Activated gamma-delta T cell treated with anti-CD3 and anti-CD28 coated beads, Interleukin-2, amount 50 U/mL, for 16 hours (primary cell): ENCODE measurements around the gene EXOC3.
"Not testable (repeated sequence)": the region's sequence is repeated elsewhere in the genome, so short reads cannot be mapped to it uniquely, and the experiment has no call there.

ENCODE experiments used
- DNase-seq: peaks from one replicate; pipeline ENCODE4 v3.0.0-alpha.2; 2020; ENCODE audit warnings: low read depth

The EXOC3 gene

DNA sequence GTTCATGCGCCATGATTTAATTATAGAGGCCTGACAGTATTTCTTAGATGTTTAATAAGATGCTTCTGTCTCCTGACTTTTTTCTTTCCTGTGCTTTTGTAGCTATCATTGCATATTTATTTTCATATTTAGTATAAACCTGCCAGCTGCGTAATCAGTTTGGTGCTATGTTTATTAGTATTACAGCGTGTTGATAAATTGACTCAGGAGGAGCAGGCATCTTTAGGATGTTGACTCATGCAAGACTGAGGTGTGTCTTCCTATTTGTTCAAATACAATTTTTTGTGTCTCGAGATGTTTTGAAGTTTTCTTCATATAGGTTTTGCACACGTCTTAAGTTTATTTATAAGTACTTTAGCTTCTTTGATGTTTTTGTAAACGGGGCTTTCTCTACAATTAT, 35.9 kb upstream of the EXOC3 start:
- DNase-seq: no peak

DNA sequence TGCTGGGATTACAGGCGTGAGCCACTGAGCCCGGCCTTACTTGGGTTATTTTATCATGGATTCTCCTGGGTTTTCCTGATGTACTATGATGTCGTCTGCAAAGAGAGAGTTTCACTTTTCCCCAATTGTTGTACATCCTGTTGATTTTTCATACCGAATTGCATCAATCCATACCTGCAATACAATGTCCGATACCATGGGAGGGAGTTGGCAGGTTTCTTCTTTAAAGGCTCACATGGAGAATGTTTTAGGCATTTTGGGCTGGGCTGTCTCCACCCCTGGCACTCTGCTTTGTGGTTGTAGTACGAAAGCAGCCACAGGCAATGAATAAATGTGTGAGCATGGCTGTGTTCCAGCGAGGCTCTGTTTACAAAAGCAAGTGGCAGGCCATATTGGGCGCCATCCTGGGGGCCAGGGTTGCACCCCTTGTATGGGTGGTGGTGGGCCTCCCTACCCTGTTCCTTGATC, 35.1 kb upstream of the EXOC3 start:
- DNase-seq: no peak

DNA sequence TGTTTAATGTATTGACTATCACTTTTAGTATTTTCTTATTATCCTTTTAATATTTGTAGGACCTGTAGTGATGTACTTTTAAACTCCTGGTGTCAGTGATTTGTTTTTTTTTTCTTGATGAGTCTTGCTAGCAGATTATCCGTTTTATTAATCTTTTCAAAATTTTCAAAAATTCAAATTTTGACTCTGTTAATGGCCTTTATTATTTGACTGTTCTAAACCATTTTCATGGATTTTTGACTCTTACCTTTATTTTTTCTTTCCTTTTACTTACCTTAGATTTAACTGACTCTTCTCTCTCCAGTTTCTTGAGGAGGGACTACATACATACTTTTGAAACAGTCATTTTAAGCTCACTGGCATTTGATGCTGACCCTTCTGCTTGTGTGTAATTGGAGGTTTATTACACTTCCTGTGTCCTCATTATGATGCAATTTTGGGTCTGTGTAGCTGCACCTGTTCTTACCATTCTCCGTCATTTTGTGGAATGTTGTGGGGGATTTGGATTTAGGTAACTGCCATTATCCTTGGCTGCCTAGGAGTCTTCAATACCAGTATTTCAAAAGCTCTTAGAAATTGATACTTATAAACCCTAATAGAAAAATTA, 32.0 kb upstream of the EXOC3 start:
- DNase-seq: no peak

DNA sequence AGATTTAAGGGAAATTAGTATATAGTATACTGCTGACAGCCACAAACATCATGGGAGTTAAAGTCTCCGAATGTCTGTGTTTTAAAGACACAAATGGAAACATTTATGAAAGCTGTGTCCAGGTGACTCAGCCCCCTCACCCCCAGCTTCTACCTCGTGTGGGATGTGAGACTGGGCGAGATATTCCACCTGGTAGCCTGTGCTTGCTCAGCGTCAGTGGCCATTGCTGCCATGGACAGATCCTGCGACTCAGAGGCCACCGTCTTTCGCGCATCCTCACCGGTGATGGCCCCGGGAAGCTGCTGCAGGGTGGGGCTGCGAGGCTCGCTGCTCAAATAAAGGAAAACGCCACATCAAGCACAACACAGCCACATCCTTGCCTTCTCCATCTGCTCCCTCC, 31.2 kb upstream of the EXOC3 start:
- DNase-seq: no peak

DNA sequence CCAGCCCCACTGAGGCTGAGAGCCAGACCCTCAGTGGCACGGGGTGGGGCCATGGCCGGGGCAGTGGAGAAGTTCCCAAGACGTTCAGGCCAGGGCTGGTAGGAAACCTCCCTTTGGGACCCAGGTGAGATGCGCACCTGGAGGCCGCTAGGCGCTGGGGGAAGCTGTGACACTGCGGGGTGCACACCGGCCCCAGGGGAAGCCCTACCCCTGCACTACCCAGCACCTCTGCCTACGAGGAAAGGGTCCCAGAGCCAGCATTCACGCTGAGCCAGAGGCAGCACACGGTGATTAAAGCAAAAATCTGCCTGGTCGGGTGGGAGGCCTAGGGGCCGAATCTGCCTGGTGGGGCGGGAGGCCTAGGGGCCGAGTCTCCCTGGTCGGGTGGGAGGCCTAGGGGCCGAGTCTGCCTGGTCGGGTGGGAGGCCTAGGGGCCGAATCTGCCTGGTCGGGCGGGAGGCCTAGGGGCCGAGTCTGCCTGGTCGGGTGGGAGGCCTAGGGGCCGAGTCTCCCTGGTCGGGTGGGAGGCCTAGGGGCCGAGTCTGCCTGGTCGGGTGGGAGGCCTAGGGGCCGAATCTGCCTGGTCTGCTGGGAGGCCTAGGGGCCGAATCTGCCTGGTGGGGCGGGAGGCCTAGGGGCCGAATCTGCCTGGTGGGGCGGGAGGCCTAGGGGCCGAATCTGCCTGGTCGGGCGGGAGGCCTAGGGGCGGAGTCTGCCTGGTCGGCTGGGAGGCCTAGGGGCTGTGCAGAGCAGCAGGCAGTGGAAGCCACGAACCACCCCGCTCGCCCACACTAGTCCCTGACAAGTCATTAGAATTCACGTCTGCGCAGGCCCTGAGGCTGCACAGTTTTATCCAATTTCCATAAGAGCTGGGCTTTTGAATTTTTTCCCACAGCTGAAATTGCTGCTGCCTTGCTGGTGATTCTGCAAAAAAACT, 27.7 kb upstream of the EXOC3 start:
- DNase-seq: not testable (repeated sequence)

DNA sequence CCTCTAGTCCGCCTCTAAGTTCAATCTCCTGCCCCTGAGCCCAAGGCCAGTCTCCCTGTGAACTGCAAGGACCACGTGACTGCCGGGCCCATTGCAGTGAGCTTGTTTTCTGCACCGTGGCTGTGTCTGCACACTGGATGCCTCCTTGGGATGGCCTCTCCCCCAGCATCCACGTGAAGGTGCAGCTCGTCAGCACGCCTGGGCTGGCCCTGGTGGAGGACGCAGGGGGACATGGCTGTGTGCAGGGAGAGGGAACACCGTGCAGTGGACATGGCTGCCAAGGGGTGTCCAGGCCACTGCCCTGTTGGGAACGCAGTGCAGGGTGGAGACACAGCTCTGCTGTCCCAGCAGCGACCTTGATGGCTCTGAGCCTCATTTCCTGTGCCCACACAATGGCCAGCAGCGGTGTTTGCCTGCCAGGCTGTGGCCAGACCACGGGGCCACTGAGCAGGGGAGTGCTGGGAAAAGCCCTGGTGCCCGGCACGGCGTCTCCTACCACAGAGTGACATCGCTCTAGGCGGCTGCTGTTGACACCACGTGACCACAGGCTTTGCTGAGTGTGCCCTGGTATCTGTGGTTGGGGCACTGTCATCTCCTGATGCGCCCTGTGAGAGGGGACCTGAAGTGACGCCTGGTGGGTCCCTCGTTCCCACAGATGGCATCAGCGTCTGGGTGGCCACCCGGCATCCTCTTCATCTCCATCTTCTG, 26.9 kb upstream of the EXOC3 start:
- DNase-seq: no peak

DNA sequence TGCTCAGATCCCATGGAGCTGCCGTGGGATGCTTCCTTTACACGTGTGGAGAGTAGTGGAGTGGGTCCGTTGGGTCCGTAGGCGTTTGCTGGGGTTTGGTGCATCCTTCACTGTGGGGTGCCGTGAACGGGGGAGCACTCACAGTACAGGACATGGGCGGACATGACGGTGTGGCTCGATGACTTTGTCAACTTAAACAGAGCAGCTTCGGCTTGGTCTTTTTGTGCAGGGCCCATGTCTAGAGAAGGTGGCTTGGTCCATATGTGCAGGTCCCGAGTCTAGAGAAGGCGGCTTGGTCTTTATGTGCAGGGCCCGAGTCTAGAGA, 26.4 kb upstream of the EXOC3 start:
- no peak for DNase-seq

DNA sequence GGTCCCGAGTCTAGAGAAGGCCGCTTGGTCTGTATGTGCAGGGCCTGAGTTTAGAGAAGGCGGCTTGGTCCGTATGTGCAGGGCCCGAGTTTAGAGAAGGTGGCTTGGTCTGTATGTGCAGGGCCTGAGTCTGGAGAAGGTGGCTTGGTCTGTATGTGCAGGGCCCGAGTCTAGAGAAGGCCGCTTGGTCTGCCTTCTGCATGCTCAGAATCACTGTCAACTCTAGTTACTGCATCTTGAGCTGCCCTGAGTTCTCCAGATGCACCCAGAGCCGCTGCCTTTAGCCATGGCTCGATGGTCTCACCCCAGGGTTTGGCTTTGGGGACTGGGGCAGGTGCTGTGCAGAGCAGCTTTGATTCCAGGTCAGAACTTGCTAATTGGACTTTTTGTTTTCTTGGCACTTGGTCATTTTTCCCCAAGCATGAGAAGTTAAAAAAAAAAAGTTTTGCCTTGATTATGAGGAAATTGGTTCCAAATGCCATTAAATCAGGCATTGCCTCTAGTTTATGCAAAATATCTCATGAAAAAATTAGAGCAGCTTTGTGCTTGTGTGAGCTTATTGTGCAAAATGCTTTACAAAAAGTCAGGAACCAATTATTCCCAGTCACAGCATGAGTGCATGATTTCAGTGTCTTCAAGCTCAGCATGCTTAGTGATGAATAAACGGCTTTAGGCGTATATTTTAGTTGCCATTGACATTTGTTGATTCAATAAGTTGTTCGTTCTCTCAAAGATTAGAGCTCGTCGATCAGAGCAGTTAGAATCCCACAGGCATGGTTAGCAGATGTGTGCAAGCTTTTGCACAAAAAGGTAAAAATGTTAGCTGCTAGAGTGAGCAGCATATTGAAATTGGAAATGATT, 25.4 kb upstream of the EXOC3 start:
- no peak for DNase-seq

DNA sequence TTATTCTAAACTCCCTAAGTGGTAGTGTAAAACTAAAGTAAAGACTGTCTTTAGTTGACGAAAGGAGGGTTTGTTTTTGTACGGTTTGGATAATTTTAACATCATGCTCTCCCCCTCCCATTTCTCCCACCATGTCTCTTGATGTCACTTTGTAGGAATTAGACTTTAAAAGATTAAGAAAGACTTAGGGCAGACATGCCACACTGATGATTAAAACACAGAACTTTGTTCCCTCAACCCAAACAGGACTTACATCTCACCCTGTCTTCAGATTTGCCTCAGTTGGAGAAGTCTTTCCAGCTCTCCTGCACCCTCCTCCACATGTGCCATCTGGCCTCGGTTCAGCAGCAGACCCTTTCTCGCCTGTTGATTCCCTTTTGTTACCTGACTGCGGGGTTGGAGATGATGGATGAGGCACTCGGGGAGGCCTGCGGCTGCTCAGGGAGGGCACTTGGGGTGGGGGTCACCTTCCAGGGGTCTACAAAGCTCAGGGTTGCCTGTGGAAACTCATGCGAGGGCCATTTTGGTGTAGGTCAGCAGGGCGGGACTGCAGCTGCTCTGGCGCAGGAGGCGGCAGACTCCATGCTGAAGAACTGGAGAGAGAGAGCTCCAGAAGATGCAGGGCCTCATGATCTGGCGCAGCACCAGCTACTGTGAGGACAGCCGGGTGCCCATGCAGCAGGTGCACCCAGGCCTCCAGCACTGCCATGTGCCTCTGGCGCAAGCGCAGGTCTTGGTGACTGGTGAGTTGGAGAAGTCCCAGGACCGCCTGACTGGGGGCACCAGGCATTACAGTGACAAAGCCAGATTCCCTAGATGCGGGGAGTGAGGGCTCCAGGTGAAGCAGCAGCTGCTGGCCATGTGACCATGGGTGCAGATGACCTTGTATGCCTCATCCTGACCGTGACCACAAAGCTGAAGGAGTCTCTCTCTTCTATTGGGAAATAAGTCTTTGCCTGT, 24.5 kb upstream of the EXOC3 start:
- no peak for DNase-seq

DNA sequence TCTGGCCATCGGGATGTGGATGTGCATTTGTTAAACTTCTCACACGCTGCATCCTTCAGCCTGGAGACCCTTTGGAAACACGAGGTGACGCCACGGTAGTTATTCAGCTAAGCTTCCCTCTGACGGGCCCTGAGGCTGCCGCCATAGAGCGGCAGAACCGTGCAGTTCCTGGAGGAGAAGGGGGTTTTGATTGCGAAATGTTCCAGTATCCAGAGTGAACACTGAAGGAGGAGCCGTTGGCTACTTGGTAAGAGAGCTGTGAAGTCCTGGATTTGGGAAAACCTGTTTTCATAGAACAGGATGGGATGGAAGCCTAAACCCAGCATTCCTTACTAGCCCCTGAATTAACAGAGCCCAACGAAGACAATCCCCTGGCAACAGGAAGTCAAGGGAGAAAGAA, 23.0 kb upstream of the EXOC3 start:
- DNase-seq: no peak

DNA sequence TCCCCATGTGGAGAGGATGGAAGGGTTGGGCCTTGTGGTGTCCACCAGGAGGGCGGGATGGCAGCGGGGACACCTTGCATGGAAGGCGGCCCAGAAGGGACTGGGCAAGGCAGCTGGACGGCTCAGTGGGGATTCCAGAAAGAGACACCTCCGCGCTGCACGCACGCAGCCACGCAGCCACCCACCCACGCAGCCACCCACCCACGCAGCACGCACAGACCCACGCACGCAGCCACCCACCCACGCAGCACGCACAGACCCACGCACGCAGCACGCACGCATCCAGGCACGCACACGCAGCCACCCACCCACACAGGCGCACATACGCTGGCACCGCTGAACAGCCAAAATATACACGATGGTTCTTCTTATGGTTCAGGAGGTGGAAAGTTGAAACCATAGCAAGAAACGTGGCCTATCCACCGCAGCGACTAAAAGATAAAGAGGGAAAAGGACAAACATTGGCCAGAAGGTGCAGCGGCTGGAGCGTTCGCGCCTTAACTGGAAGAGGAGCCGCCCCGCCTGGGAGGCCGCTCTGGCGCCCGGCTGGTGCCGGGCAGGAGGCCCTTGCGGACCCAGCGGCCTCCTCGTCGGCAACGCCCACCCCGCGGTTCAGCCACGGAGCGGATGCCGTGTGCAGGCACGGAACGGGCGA, 22.2 kb upstream of the EXOC3 start:
- no peak for DNase-seq

DNA sequence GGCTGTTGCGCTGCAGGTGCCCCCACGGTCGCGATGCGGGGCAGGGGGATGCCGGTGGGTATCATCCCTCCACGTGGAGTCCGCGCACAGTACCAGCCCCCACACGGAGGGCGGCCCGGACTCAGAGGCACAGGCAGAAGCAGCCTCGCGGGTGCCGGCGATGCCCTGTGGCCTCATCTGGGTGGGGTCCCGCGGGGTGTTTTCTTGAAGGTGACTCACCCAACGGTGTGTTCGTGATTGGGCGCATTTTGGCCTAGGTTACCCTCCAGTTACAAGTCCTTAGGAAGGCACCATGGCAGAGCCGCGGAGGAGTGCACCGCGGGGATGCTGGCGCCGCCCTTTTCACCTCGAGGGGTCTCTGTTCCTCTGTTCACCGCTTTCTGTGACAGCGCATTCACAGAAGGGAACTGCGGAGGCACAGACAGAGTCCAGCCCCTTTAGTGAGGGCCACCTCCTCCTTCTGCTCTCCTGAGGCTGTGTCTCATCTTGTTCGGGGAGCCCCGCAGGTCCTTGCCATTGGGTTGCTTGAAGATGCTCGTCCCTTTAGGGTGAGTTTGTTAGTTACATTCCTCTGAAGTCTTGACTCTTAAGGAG, 21.6 kb upstream of the EXOC3 start:
- DNase-seq: no peak

DNA sequence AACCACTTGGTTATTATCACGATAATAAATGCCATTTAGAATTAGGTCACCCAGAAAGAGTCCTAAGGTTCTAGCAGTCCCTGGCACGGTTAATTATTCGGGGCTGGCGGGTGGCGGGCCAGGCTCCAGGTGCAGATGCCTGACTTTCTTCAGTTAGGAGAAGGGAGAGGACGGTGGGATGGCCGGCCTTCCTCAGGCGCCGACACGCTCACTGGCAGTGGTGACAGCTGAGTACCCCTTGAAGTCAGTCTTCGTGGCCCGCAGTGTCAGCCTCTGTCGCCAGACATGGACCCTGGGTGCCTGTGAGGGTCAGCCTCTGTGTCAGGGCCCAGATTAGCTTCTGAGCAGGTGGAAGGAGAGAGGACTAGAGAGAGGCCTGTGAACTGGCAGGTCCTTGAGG, 21.1 kb upstream of the EXOC3 start:
- no peak for DNase-seq

DNA sequence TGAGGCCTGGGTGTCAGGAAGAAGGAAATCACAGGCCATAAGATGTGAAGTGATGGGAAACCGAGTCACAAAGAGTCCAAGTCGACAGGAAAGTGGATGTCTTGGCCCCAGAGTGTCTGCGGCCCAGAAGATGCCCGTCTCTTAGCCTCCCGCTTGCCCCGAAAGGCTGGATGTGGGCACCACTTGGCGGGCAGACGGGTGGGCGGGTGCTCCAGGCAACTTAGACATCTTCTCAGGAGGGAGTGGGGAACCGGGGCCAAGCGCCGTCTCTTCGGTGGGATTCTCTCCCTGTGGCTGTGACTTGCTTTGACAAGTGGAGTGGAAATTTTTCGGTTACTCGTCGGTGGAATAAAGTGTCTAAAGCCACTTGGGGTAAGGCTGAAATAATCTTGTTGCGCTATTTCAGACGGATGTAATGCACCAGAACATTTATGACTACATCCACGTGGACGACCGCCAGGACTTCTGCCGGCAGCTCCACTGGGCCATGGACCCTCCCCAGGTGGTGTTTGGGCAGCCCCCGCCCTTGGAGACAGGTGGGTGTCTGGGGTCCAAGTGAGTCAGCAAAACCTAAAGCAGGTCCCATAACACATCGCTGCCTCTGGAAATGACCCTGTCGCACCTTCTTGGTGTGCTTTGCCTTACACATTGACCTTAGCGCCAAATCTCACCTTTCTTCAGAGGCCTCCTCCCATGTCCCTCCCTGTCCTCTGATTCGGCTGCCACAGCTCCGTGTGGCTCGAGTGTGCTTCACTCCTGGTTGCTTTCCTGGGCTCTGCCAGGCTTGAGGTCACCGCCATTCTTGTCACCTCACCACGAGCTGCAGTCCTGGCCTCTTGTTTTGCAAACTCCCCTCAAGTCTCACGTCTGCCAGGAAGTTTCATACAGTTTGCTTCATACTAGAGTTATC, 20.4 kb upstream of the EXOC3 start:
- no peak for DNase-seq

DNA sequence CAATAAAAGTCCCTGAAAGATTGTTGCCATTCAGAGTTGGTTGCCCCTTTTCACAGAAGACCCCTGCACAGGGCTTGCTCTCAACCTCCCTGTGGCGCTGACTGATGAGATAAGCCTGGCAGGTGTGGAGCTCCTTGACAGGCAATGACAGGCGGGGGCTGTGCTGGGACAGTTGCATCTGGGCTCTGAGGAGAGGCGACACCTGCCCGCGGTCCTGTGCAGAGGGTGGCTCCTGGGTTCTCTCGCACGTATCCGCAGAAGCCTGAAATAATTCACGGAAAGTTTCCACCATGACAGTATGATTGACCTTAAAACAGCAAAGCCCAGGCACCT, 19.8 kb upstream of the EXOC3 start:
- DNase-seq: no peak

DNA sequence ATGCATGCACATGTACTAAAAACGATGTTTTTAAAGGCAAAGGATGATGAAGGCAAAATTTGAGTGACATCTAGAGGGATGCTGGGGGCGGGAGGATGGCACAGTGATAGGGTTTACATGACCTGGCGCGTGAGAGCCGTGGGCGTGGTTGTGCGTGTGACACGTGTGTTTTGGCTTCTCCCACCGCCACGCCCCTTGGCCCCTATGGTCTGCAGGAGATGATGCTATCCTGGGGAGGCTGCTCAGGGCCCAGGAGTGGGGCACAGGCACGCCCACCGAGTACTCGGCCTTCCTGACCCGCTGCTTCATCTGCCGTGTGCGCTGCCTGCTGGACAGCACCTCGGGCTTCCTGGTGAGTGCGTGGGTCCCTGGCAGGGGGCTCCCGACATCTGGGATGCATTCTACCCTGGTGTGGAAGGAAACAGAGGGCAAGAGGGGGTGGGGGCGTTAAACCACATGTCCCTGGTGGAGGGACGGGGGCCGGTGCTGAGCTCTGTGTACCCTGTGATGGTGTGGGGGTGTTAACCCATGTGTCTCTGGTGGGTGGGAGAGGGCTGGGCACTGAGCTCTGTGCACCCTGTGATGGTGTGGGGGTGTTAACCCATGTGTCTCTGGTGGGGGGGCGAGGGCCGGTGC, 19.2 kb upstream of the EXOC3 start:
- DNase-seq: no peak

DNA sequence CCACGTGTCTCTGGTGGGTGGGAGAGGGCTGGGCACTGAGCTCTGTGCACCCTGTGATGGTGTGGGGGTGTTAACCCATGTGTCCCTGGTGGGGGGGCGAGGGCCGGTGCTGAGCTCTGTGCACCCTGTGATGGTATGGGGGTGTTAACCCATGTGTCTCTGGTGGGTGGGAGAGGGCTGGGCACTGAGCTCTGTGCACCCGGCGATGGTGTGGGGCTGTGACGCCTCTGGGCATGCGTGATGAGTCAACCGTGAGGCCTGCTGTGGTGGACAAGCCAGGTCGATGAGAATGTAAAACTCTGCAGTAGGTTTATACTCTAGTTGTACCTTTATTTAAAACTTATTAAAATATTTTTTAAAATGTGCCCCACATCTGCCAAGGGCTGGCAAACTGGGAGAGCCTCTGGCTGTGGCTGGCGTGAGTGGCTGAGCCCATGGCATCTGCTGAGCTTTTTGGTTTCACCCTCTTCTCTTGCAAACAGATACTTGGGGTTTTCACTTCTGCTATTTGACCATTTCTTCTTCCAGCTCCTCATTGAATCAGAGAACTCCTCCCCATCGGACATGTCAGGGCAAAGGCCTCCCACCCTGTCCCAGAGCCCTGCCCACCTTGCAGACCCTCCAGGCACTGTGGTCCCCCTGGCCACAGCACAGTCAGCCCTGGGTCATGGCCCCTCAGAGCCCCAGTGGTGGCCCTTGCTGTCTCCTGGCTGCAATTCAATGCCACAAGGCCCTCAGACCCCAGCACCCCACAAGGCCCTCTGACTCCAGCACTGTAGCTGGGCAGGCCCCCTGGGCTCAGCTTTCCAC, 18.5 kb upstream of the EXOC3 start:
- DNase-seq: no peak

DNA sequence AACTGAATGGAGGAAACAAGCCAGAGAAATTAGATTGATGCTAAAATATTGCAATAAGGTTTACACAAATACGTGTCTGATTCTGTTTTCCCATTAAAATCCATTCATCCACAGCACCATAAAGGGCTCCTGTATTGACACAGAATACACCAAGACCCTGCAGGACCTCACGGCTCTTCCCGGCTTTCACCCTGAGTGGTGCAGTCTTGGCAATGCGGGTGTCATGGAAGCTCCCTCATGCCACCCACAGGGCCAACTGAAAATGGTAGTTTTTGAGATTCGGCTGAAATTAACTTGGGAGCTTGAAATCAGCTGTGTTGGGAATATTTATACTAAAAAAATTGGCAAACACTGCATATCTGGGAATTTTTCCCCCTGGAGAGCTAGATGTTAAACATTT, 17.3 kb upstream of the EXOC3 start:
- DNase-seq: no peak
